Mesothelial cell of epicardium (in vitro differentiated cells): ENCODE data around the gene NCKAP5. TPM values are rescaled to one million over a fixed set of nuclear protein-coding genes. Genes with fewer than 3 reads are reported as not detected.

ENCODE experiments used
- DNase-seq, 2 experiments: peaks; one replicate each; pipeline ENCODE4 v3.0.0; 2021; ENCODE audit warnings: low spot score in 2 of 2; ENCODE audit not compliant: unreplicated experiment in 2 of 2
- H3K27ac Mint-ChIP-seq: 2 replicates; pipeline ENCODE4 v1.8.0; 2021; ENCODE audit warnings: mixed read lengths
- H3K27me3 Mint-ChIP-seq: 2 replicates; pipeline ENCODE4 v1.8.0; 2021; ENCODE audit warnings: low read depth, mixed read lengths
- H3K36me3 Mint-ChIP-seq: 2 replicates; pipeline ENCODE4 v1.8.0; 2021; ENCODE audit warnings: mixed read lengths
- H3K4me1 Mint-ChIP-seq: 2 replicates; pipeline ENCODE4 v1.8.0; 2021; ENCODE audit warnings: mixed read lengths
- H3K4me3 Mint-ChIP-seq: 2 replicates; pipeline ENCODE4 v1.8.0; 2021; ENCODE audit warnings: mild to moderate bottlenecking, moderate library complexity, mixed read lengths
- H3K9me3 Mint-ChIP-seq: 2 replicates; pipeline ENCODE4 v1.8.0; 2021; ENCODE audit warnings: mixed read lengths
- total RNA-seq: library from RNA; stranded (reverse); gene quantifications from 3 replicates; pipeline ENCODE4 v1.2.1, GENCODE V29; 2021
- TF ChIP-seq, protein P1 (sequence below): fragments of 200-600 bp; sonication (generic); IDR thresholded peaks from one replicate; pipeline ENCODE4 v1.5.0; 2021; ENCODE audit warnings: antibody characterized with exemption; ENCODE audit not compliant: unreplicated experiment

NCKAP5 gene
- total RNA-seq, 1 donor from 2014 or later, result 2.1 TPM

DNA sequence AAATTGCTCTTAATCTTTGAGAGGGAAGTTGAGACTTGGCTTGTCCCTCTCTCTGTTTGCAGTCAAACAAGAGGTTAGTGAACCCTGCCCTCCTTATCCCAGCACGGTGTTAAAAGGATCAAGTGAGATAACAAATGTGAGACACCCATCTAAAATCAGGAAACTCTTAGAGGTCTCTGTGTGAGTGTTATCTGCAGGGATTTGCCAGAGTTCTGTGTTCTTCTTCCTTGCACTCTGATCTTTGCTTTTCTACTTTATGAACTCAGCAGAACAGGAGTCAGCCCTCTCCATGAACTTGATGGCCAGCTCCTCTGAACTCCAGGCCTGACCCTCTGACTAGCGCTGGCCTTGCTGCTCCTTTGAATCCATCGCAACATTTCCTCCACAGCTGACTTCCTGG is 123.8 kb downstream of the NCKAP5 start:
- peaks cover 34% of the 10 kb centered on the region for H3K27me3 Mint-ChIP-seq
- no peaks in the 10 kb centered on the region for H3K36me3 Mint-ChIP-seq
- H3K27ac Mint-ChIP-seq, result no peak overlapping the region
- TF ChIP-seq, protein P1, sequence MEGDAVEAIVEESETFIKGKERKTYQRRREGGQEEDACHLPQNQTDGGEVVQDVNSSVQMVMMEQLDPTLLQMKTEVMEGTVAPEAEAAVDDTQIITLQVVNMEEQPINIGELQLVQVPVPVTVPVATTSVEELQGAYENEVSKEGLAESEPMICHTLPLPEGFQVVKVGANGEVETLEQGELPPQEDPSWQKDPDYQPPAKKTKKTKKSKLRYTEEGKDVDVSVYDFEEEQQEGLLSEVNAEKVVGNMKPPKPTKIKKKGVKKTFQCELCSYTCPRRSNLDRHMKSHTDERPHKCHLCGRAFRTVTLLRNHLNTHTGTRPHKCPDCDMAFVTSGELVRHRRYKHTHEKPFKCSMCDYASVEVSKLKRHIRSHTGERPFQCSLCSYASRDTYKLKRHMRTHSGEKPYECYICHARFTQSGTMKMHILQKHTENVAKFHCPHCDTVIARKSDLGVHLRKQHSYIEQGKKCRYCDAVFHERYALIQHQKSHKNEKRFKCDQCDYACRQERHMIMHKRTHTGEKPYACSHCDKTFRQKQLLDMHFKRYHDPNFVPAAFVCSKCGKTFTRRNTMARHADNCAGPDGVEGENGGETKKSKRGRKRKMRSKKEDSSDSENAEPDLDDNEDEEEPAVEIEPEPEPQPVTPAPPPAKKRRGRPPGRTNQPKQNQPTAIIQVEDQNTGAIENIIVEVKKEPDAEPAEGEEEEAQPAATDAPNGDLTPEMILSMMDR, result no peak
- H3K9me3 Mint-ChIP-seq, result no peaks in the 10 kb centered on the region
- no peak for DNase-seq
- H3K4me3 Mint-ChIP-seq, result no peak overlapping the region
- H3K4me1 Mint-ChIP-seq, result no peaks in the 10 kb centered on the region

DNA sequence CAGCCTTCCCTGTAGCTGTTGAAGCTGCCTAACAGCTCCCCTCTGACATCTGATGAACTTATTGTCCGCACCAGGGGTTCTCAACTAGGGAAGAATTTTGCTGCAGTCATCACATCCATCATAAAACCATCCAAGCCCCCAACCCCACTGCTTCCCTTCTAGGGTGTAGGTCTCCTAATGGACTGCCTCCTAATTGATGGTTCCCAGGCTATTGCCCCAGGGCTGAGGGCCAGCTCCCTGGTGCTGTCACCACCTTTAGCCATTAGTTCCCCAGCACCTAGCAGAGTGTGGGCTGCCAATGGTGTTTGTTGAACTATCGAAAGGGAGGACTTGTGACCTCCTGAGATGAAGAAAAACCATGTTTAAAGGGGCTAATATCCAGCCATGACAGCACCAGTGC is 125.9 kb downstream of the NCKAP5 start:
- Mint-ChIP-seq H3K4me3 (no peak overlapping the region), H3K27ac (no peak overlapping the region), H3K4me1 (no peaks in the 10 kb centered on the region), H3K36me3 (no peaks in the 10 kb centered on the region), H3K9me3 (no peaks in the 10 kb centered on the region), H3K27me3 (peaks cover 40% of the 10 kb centered on the region)
- DNase-seq, result no peak
- TF ChIP-seq, protein P1, result no peak

DNA sequence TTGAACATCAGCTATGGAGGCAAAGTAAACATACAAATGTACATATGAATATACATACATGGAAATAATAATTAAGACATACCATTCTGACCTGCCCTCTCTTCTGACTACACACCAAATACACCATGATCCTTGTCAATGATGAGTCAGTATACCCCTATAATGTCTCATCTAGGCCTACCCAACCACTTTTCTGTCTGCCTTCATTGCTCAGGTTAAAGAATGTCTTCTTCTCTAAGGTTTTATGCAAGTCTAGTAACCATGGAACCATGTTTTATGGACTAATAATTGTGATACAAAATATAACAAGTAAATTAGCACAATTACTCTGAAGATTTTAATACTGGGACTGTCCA is 128.7 kb downstream of the NCKAP5 start:
- Mint-ChIP-seq H3K36me3 (no peaks in the 10 kb centered on the region), H3K4me1 (peaks cover 8% of the 10 kb centered on the region), H3K27me3 (peaks cover 45% of the 10 kb centered on the region), H3K9me3 (no peaks in the 10 kb centered on the region), H3K27ac (no peak overlapping the region), H3K4me3 (no peak overlapping the region)
- TF ChIP-seq, protein P1, result no peak
- no peak for DNase-seq

DNA sequence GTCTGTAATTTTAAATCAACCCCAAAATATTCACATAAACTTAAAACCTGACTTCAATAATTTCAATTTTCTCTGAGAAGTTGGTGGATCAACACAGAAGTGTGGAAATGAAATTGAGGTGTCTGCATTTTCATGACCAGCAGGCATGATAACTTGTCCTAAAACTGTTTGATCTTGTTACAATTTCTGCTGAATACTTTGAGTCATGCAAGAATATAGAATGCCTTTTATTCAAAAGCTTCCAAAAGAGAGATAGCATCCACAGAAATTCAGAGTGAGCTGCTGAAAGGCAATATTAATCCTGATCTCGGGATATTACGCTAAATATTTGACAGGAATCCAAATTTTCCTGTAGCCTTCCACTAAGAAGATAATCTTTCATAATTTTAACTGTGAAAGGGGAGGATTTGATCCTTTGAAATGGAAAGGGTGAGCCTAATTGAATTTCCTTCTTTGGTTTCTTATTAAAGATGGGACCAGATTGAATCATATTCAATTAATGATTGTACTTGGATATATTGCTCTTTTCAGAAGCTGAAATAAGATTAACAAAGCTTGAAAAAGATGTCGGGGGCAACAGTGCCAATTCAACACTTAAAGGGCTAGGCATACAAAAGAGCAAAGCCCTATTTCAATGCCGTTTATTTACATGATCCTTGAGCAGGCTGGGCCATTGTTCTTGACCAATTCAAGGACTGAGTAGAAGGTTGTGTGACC is 129.3 kb downstream of the NCKAP5 start:
- H3K9me3 Mint-ChIP-seq, result no peaks in the 10 kb centered on the region
- TF ChIP-seq, protein P1, result no peak
- no peak overlapping the region for H3K4me3 Mint-ChIP-seq
- peaks cover 12% of the 10 kb centered on the region for H3K4me1 Mint-ChIP-seq
- peaks cover 45% of the 10 kb centered on the region for H3K27me3 Mint-ChIP-seq
- DNase-seq, result no peak
- H3K36me3 Mint-ChIP-seq, result no peaks in the 10 kb centered on the region
- no peak overlapping the region for H3K27ac Mint-ChIP-seq

DNA sequence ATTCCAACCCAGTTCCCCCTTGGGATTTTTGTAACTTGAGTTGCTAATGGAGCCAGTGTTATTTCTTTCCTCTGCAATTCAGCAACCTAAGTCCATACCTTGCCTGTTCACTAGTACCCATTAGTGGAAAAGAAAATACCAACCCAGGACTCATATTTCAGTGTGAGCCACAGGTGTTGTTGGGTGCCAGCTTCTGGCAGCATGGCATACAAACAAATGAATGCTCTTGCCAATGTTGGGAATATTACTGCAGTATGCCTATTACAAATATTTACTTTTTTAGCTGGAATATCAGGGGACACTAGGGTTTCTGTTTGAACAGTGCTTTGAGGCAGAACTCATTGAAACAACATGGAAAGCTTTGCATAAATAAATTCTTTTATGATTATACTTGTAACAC is 130.2 kb downstream of the NCKAP5 start:
- peaks cover 20% of the 10 kb centered on the region for H3K4me1 Mint-ChIP-seq
- H3K4me3 Mint-ChIP-seq, result no peak overlapping the region
- TF ChIP-seq, protein P1, result no peak
- H3K27ac Mint-ChIP-seq, result no peak overlapping the region
- H3K9me3 Mint-ChIP-seq, result no peaks in the 10 kb centered on the region
- no peak for DNase-seq
- peaks cover 38% of the 10 kb centered on the region for H3K27me3 Mint-ChIP-seq
- H3K36me3 Mint-ChIP-seq, result no peaks in the 10 kb centered on the region
